Activated CD4-positive, alpha-beta T cell treated with anti-CD3 and anti-CD28 coated beads for 36 hours (primary cell): Measurements from ENCODE around the gene PLD6. TPM values are rescaled to one million over a fixed set of nuclear protein-coding genes. Genes with fewer than 3 reads are reported as not detected.
"Not testable (repeated sequence)": the region's sequence is repeated elsewhere in the genome, so short reads cannot be mapped to it uniquely, and the experiment has no call there.

Source experiments
- ATAC-seq: fragments of 200-7000 bp; cut with Tn5 transposase; one replicate; pipeline ENCODE4 v1.10.0; 2021; ENCODE audit warnings: mild to moderate bottlenecking, moderate library complexity
- CTCF ChIA-PET: fragments of 350-600 bp; sonication (Branson Sonifier 250); formaldehyde crosslinking; loops from one replicate; lab custom pipeline; 2021; ENCODE audit warnings: antibody characterized with exemption; lab: Charles Lee
- POLR2A ChIA-PET: fragments of 350-600 bp; sonication (Branson Sonifier 250); formaldehyde crosslinking; loops from one replicate; lab custom pipeline; 2021; ENCODE audit warnings: antibody characterized with exemption, inconsistent platforms; lab: Charles Lee
- DNase-seq: peaks from one replicate; pipeline ENCODE4 v3.0.0-alpha.2; 2020
- H3K27ac Mint-ChIP-seq: one replicate; pipeline ENCODE4 v1.8.0; 2021; ENCODE audit warnings: mixed read lengths
- H3K27me3 Mint-ChIP-seq: one replicate; pipeline ENCODE4 v1.8.0; 2021; ENCODE audit warnings: mixed read lengths
- H3K36me3 Mint-ChIP-seq: one replicate; pipeline ENCODE4 v1.8.0; 2021; ENCODE audit warnings: low read depth, mixed read lengths
- H3K4me1 Mint-ChIP-seq: one replicate; pipeline ENCODE4 v1.8.0; 2021; ENCODE audit warnings: mixed read lengths
- H3K4me3 Mint-ChIP-seq: one replicate; pipeline ENCODE4 v1.8.0; 2021; ENCODE audit warnings: mild to moderate bottlenecking, moderate library complexity, mixed read lengths
- H3K9me3 Mint-ChIP-seq: one replicate; pipeline ENCODE4 v1.8.0; 2021; ENCODE audit warnings: low read depth, mixed read lengths
- intact Hi-C, 2 experiments: fragments of 100-400 bp; cut with DNase I in 1 of 2; cut with micrococcal nuclease in 1 of 2; formaldehyde crosslinking; loops; one replicate each; pipeline versions ENCODE4 v1.14.2 to v1.15.1; 2022 to 2024; cut with DNase I, micrococcal nuclease
- total RNA-seq, 2 experiments: library from RNA; stranded (reverse); gene quantifications; one replicate each; pipeline ENCODE4 v1.2.3, GENCODE V29; 2021

PLD6 gene
- total RNA-seq = 1 to 10 TPM; 8.3 to 9.9 TPM

- Mint-ChIP-seq H3K27ac (peak within 1 kb of the TSS; percentile 97), H3K36me3 (peaks cover 32% of the 10 kb centered on the region), H3K4me3 (peak within 1 kb of the TSS; percentile 90), H3K27me3 (no peaks in the 10 kb centered on the region), H3K4me1 (peaks cover 25% of the 10 kb centered on the region), H3K9me3 (no peaks in the 10 kb centered on the region)
- peak; percentile 77 for ATAC-seq
- intact Hi-C loops = loop anchor here (1.0 to 5.0 kb wide), 9 partner anchors 27 to 384 kb away; partner anchors contain the start of genes FLCN (in 2 of the 2), COPS3 (in 1 of the 2), MPRIP (in 1 of the 2) and PEMT (in 1 of the 2)
- ChIA-PET POLR2A (interaction anchor here (0.6 kb wide), 1 partner anchor 31 kb away, joined by 9 read pairs; the partner anchor contains the start of gene FLCN), CTCF (interaction anchor here (0.6 to 1.2 kb wide), 2 partner anchors 34 to 65 kb away, joined by 3 read pairs; no protein-coding TSS in a partner anchor)
- DNase-seq = peak; percentile 96
Measured at GRCh38 chr17:17206124-17206912, at the start of gene PLD6. TSS of gene PLD6 (minus strand) at chr17:17206333. CDS start at chr17:17206286, 47 bp downstream.

GRCh38 chr17:17255689-17256088 is 49.6 kb upstream of the PLD6 start:
- H3K4me1 Mint-ChIP-seq, ATAC-seq, H3K9me3 Mint-ChIP-seq, H3K27me3 Mint-ChIP-seq, H3K4me3 Mint-ChIP-seq, DNase-seq, H3K27ac Mint-ChIP-seq, intact Hi-C loops: not testable (repeated sequence)
- H3K36me3 Mint-ChIP-seq = peaks cover 56% of the 10 kb centered on the region
- CTCF ChIA-PET = interaction anchor here (0.9 kb wide), 1 partner anchor 10 kb away, joined by 3 read pairs; no protein-coding TSS in a partner anchor
- POLR2A ChIA-PET = interaction anchor here (0.6 kb wide), 2 partner anchors 16 to 52 kb away, joined by 4 read pairs; no protein-coding TSS in a partner anchor

- DNase-seq (no peak), ATAC-seq (no peak)
- no peaks in the 10 kb centered on the region for H3K9me3 Mint-ChIP-seq
- no peaks in the 10 kb centered on the region for H3K27me3 Mint-ChIP-seq
- intact Hi-C loops = no loop called here
- H3K27ac Mint-ChIP-seq = no peak overlapping the region
- H3K4me3 Mint-ChIP-seq = no peak overlapping the region
- ChIA-PET POLR2A (no interaction called here), CTCF (interaction anchor here (0.9 to 1.8 kb wide), 2 partner anchors 15 to 17 kb away, joined by 4 to 5 read pairs; no protein-coding TSS in a partner anchor)
- peaks cover 3% of the 10 kb centered on the region for H3K4me1 Mint-ChIP-seq
- peaks cover 53% of the 10 kb centered on the region for H3K36me3 Mint-ChIP-seq
Measured at GRCh38 chr17:17254036-17254435, 47.9 kb upstream of the PLD6 start.

GRCh38 chr17:17253406-17253805 is 47.3 kb upstream of the PLD6 start:
- H3K36me3 Mint-ChIP-seq = peaks cover 52% of the 10 kb centered on the region
- CTCF ChIA-PET = interaction anchor here (0.7 to 1.8 kb wide), 3 partner anchors 14 to 17 kb away, joined by 3 to 5 read pairs (median 4); no protein-coding TSS in a partner anchor
- peak overlapping the region; percentile 4 for H3K27ac Mint-ChIP-seq

GRCh38 chr17:17252149-17252661 is 46.1 kb upstream of the PLD6 start:
- CTCF ChIA-PET = interaction anchor here (1.8 kb wide), 1 partner anchor 18 kb away, joined by 4 read pairs; no protein-coding TSS in a partner anchor
- POLR2A ChIA-PET = no interaction called here
- intact Hi-C loops = no loop called here
- Mint-ChIP-seq H3K4me1 (peaks cover 3% of the 10 kb centered on the region), H3K9me3 (no peaks in the 10 kb centered on the region), H3K27ac (no peak overlapping the region), H3K4me3 (no peak overlapping the region), H3K27me3 (no peaks in the 10 kb centered on the region), H3K36me3 (peaks cover 53% of the 10 kb centered on the region)
- DNase-seq (no peak), ATAC-seq (no peak)

More at GRCh38 chr17:17253406-17253805, 47.3 kb upstream of the PLD6 start:
- Mint-ChIP-seq H3K9me3 (no peaks in the 10 kb centered on the region), H3K4me1 (peaks cover 3% of the 10 kb centered on the region), H3K27me3 (no peaks in the 10 kb centered on the region), H3K4me3 (no peak overlapping the region)
- intact Hi-C loops = no loop called here
- ATAC-seq (no peak), DNase-seq (no peak)
- POLR2A ChIA-PET = no interaction called here

GRCh38 chr17:17246879-17247278 is 40.7 kb upstream of the PLD6 start:
- intact Hi-C loops = no loop called here
- ATAC-seq = no peak
- no peaks in the 10 kb centered on the region for H3K9me3 Mint-ChIP-seq
- H3K4me1 Mint-ChIP-seq = no peaks in the 10 kb centered on the region
- DNase-seq = no peak
- H3K27me3 Mint-ChIP-seq = no peaks in the 10 kb centered on the region
- ChIA-PET CTCF (interaction anchor here (0.8 kb wide), 1 partner anchor 114 kb away, joined by 4 read pairs; no protein-coding TSS in a partner anchor), POLR2A (no interaction called here)
- no peak overlapping the region for H3K4me3 Mint-ChIP-seq
- no peak overlapping the region for H3K27ac Mint-ChIP-seq
- H3K36me3 Mint-ChIP-seq = peaks cover 32% of the 10 kb centered on the region

GRCh38 chr17:17243163-17243562 is 37.0 kb upstream of the PLD6 start:
- Mint-ChIP-seq H3K4me1 (peaks cover 14% of the 10 kb centered on the region), H3K27me3 (no peaks in the 10 kb centered on the region), H3K27ac (no peak overlapping the region), H3K4me3 (no peak overlapping the region), H3K36me3 (peaks cover 15% of the 10 kb centered on the region), H3K9me3 (no peaks in the 10 kb centered on the region)
- intact Hi-C loops = no loop called here
- ChIA-PET CTCF (no interaction called here), POLR2A (no interaction called here)
- DNase-seq = no peak
- ATAC-seq = no peak

GRCh38 chr17:17242246-17242645 is 36.1 kb upstream of the PLD6 start:
- intact Hi-C loops = no loop called here
- no peak overlapping the region for H3K4me3 Mint-ChIP-seq
- CTCF ChIA-PET = no interaction called here
- H3K9me3 Mint-ChIP-seq = no peaks in the 10 kb centered on the region
- no peak overlapping the region for H3K27ac Mint-ChIP-seq
- no peak for DNase-seq
- POLR2A ChIA-PET = no interaction called here
- H3K36me3 Mint-ChIP-seq = peaks cover 11% of the 10 kb centered on the region
- H3K27me3 Mint-ChIP-seq = no peaks in the 10 kb centered on the region
- ATAC-seq = no peak
- peaks cover 16% of the 10 kb centered on the region for H3K4me1 Mint-ChIP-seq

- POLR2A ChIA-PET = no interaction called here
- ATAC-seq = no peak
- peaks cover 16% of the 10 kb centered on the region for H3K4me1 Mint-ChIP-seq
Measured at GRCh38 chr17:17241656-17242055, 35.5 kb upstream of the PLD6 start.

GRCh38 chr17:17239832-17240231 is 33.7 kb upstream of the PLD6 start:
- Mint-ChIP-seq H3K27me3 (no peaks in the 10 kb centered on the region), H3K27ac (no peak overlapping the region), H3K9me3 (no peaks in the 10 kb centered on the region), H3K4me1 (peaks cover 31% of the 10 kb centered on the region), H3K4me3 (no peak overlapping the region), H3K36me3 (no peaks in the 10 kb centered on the region)
- intact Hi-C loops = loop anchor here (5.0 to 10.0 kb wide), 2 partner anchors 235 to 238 kb away; no protein-coding TSS in a partner anchor
- no peak for DNase-seq
- ATAC-seq = no peak
- ChIA-PET POLR2A (interaction anchor here (0.6 kb wide), 1 partner anchor 16 kb away, joined by 4 read pairs; no protein-coding TSS in a partner anchor), CTCF (interaction anchor here (0.7 to 1.3 kb wide), 4 partner anchors 13 to 38 kb away, joined by 3 to 4 read pairs (median 3); partner anchors contain the start of gene PLD6)

More at GRCh38 chr17:17241656-17242055, 35.5 kb upstream of the PLD6 start:
- no peak overlapping the region for H3K27ac Mint-ChIP-seq
- intact Hi-C loops = no loop called here
- DNase-seq = no peak
- no peak overlapping the region for H3K4me3 Mint-ChIP-seq
- peaks cover 7% of the 10 kb centered on the region for H3K36me3 Mint-ChIP-seq
- no peaks in the 10 kb centered on the region for H3K9me3 Mint-ChIP-seq
- H3K27me3 Mint-ChIP-seq = no peaks in the 10 kb centered on the region
- CTCF ChIA-PET = no interaction called here
